ENCODE results near the gene RPS19. TPM values are rescaled to one million over a fixed set of nuclear protein-coding genes. Genes with fewer than 3 reads are reported as not detected.

RPS19 gene
- polyA plus RNA-seq, 2 of the 4 experiments (the other 2 are of a cell fraction), result 3,564 to 7,778 TPM

- ChIA-PET POLR2A (no interaction called here), CTCF (interaction anchor here (1.0 to 2.9 kb wide), 3 partner anchors 14 to 61 kb away, joined by 3 to 9 read pairs (median 7); no protein-coding TSS in a partner anchor)
- Histone ChIP-seq H3K4me2 (no peak overlapping the region), H3K4me1 (peaks cover 14% of the 10 kb centered on the region; the same call in 2 of the 3 replicates), H3K9me3 (no peaks in the 10 kb centered on the region), H3K4me3 (no peak overlapping the region), H3K27ac (0 out of 6 replicates have a peak overlapping the region, but pooled peaks of 1 of the 2 experiments have one; percentile 20)
- 87% methylated on average over 3 of the region's 3 CpGs for WGBS (ENCODE audit: missing lambda C conversion rate)
- no peak for FAIRE-seq
- no peak for ATAC-seq
- TF ChIP-seq, protein P1, sequence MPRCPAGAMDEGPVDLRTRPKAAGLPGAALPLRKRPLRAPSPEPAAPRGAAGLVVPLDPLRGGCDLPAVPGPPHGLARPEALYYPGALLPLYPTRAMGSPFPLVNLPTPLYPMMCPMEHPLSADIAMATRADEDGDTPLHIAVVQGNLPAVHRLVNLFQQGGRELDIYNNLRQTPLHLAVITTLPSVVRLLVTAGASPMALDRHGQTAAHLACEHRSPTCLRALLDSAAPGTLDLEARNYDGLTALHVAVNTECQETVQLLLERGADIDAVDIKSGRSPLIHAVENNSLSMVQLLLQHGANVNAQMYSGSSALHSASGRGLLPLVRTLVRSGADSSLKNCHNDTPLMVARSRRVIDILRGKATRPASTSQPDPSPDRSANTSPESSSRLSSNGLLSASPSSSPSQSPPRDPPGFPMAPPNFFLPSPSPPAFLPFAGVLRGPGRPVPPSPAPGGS (IDR thresholded peaks at IDR 0.05), result no peak
- no peak for TF ChIP-seq KDM1A (IDR thresholded peaks at IDR 0.05; ENCODE audit: low read depth)
- TF ChIP-seq, protein P2, sequence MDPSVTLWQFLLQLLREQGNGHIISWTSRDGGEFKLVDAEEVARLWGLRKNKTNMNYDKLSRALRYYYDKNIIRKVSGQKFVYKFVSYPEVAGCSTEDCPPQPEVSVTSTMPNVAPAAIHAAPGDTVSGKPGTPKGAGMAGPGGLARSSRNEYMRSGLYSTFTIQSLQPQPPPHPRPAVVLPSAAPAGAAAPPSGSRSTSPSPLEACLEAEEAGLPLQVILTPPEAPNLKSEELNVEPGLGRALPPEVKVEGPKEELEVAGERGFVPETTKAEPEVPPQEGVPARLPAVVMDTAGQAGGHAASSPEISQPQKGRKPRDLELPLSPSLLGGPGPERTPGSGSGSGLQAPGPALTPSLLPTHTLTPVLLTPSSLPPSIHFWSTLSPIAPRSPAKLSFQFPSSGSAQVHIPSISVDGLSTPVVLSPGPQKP (IDR thresholded peaks at IDR 0.05; ENCODE audit: low read depth, low read length), result no peak
- TF ChIP-seq GATA3 (IDR thresholded peaks at IDR 0.05; ENCODE audit: borderline replicate concordance), result no peak
- TF ChIP-seq, protein P3, sequence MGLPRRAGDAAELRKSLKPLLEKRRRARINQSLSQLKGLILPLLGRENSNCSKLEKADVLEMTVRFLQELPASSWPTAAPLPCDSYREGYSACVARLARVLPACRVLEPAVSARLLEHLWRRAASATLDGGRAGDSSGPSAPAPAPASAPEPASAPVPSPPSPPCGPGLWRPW (IDR thresholded peaks at IDR 0.05), result no peak
- TF ChIP-seq CBX8 (IDR thresholded peaks at IDR 0.05), result no peak
- no peak for TF ChIP-seq NFE2L2 (conservative IDR thresholded peaks at IDR 0.05; ENCODE audit: low read length)
- TF ChIP-seq FOSL2 (IDR thresholded peaks at IDR 0.05), result no peak
- no peak for TF ChIP-seq FOSL2 (CRISPR knock-in tag; IDR thresholded peaks at IDR 0.05)
- TF ChIP-seq HMGXB4 (CRISPR knock-in tag; IDR thresholded peaks at IDR 0.05; ENCODE audit: borderline replicate concordance), result no peak
- TF ChIP-seq RFX5 (IDR thresholded peaks at IDR 0.05), result no peak
- TF ChIP-seq, protein P4, sequence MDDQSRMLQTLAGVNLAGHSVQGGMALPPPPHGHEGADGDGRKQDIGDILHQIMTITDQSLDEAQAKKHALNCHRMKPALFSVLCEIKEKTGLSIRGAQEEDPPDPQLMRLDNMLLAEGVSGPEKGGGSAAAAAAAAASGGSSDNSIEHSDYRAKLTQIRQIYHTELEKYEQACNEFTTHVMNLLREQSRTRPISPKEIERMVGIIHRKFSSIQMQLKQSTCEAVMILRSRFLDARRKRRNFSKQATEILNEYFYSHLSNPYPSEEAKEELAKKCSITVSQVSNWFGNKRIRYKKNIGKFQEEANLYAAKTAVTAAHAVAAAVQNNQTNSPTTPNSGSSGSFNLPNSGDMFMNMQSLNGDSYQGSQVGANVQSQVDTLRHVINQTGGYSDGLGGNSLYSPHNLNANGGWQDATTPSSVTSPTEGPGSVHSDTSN (IDR thresholded peaks at IDR 0.05), result no peak
- no peak for TF ChIP-seq HOXB13 (CRISPR knock-in tag; IDR thresholded peaks at IDR 0.05; ENCODE audit: low read depth)
- no peak for TF ChIP-seq HOXA7 (CRISPR knock-in tag; IDR thresholded peaks at IDR 0.05)
- TF ChIP-seq JUN (IDR thresholded peaks at IDR 0.05), result no peak
- TF ChIP-seq MAX (IDR thresholded peaks at IDR 0.05), result no peak
- DNase-seq (ENCODE audit: low read depth in 1 of 2, low spot score in 1 of 2), result no peak
These were observed 37.1 kb downstream of the RPS19 start for GRCh38 chr19:41897181-41897580.

DNA sequence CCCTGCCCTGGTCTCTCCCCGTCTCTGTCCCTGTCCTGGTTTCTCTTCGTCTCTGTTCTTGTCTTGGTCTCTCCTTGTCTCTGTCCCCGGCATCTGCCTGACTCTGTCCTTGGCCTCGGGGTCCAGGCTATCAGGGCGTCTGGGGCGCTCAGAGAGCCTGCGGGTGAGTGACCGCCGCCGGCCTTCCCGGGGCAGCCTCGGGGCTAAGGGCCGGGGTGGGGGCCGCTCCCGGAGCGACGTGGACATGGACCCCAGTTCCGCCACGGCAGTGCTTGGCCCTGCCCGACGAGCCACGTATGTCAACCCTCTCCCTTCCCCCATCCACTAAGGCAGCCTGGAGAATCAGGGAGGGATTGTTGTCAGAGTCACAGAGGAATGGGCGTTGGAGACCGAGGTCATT lies 37.8 kb downstream of the RPS19 start:
- no peak overlapping the region for H3K27ac ChIP-seq
- H3K4me1 ChIP-seq, result peaks cover 14% of the 10 kb centered on the region; the same call in 2 of the 3 replicates
- TF ChIP-seq ZC3H11A (IDR thresholded peaks at IDR 0.05), result no peak
- no peak for TF ChIP-seq SMC3 (IDR thresholded peaks at IDR 0.05)
- TF ChIP-seq, protein P4 (IDR thresholded peaks at IDR 0.05), result no peak
- TF ChIP-seq CHD4 (IDR thresholded peaks at IDR 0.05; ENCODE audit: borderline replicate concordance), result no peak
- TF ChIP-seq TFCP2L1 (CRISPR knock-in tag; IDR thresholded peaks at IDR 0.05), result no peak
- WGBS (ENCODE audit: missing lambda C conversion rate), result 91% methylated on average over 24 of the region's 24 CpGs
- ATAC-seq, result no peak
- no peak for DNase-seq (ENCODE audit: low read depth in 1 of 2, low spot score in 1 of 2)
- no peak overlapping the region for H3K4me2 ChIP-seq
- FAIRE-seq, result no peak
- no peak overlapping the region for H3K4me3 ChIP-seq
- H3K9me3 ChIP-seq, result no peaks in the 10 kb centered on the region
- ChIA-PET CTCF (interaction anchor here (1.0 to 2.9 kb wide), 4 partner anchors 24 to 60 kb away, joined by 3 to 9 read pairs (median 6); no protein-coding TSS in a partner anchor), POLR2A (interaction anchor here (0.6 kb wide), 1 partner anchor 38 kb away, joined by 3 read pairs; the partner anchor contains the start of gene RPS19)
